MM.1S (cell line): ENCODE data around the gene ABHD12.

Experiments
- EZH2 ChIP-seq: fragments of 300-600 bp; sonication (generic); optimal IDR thresholded peaks from 2 replicates; pipeline ENCODE3; 2017; ENCODE audit warnings: low read depth, mild to moderate bottlenecking, antibody characterized with exemption, low read length, mixed read lengths
- EZH2phosphoT487 ChIP-seq: fragments of 300-600 bp; sonication (generic); IDR thresholded peaks from 2 replicates; pipeline ENCODE4 v1.6.1; 2018; ENCODE audit warnings: antibody characterized with exemption, low read length
- TF ChIP-seq, protein P1 (sequence below): fragments of 300-600 bp; sonication (generic); IDR thresholded peaks from 2 replicates; pipeline ENCODE4 v1.5.1; 2016; ENCODE audit warnings: antibody characterized with exemption, low read length, mixed read lengths

- TF ChIP-seq, protein P1, sequence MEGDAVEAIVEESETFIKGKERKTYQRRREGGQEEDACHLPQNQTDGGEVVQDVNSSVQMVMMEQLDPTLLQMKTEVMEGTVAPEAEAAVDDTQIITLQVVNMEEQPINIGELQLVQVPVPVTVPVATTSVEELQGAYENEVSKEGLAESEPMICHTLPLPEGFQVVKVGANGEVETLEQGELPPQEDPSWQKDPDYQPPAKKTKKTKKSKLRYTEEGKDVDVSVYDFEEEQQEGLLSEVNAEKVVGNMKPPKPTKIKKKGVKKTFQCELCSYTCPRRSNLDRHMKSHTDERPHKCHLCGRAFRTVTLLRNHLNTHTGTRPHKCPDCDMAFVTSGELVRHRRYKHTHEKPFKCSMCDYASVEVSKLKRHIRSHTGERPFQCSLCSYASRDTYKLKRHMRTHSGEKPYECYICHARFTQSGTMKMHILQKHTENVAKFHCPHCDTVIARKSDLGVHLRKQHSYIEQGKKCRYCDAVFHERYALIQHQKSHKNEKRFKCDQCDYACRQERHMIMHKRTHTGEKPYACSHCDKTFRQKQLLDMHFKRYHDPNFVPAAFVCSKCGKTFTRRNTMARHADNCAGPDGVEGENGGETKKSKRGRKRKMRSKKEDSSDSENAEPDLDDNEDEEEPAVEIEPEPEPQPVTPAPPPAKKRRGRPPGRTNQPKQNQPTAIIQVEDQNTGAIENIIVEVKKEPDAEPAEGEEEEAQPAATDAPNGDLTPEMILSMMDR, result no peak
- TF ChIP-seq EZH2phosphoT487 (no peak), EZH2 (no peak)
Observed at GRCh38 chr20:25327521-25328235, 63.0 kb downstream of the ABHD12 start.
